GM23248 (cell line): ENCODE data around the gene FZD4. TPM values are rescaled to one million over a fixed set of nuclear protein-coding genes. Genes with fewer than 3 reads are reported as not detected.

Source experiments
- DNase-seq: peaks from one replicate; pipeline ENCODE4 v3.0.0-alpha.2; 2015
- H2AFZ ChIP-seq: fragments of 200-600 bp; sonication (generic); 2 replicates; pipeline ENCODE4 v1.6.1; 2016; ENCODE audit warnings: antibody characterized with exemption
- H3F3A ChIP-seq: fragments of 200-600 bp; sonication (generic); 2 replicates; pipeline ENCODE4 v1.6.1; 2016; ENCODE audit warnings: mild to moderate bottlenecking, antibody characterized with exemption, mixed run types; ENCODE audit not compliant: insufficient read depth
- H3K27ac ChIP-seq: fragments of 200-600 bp; sonication (generic); 2 replicates; pipeline ENCODE4 v1.5.1; 2016; ENCODE audit warnings: mild to moderate bottlenecking
- H3K27me3 ChIP-seq: fragments of 200-600 bp; sonication (generic); replicated peaks from 2 replicates; pipeline ENCODE4 v1.6.1; 2016; ENCODE audit warnings: mild to moderate bottlenecking; ENCODE audit not compliant: insufficient read depth
- H3K36me3 ChIP-seq: fragments of 200-600 bp; sonication (generic); 2 replicates; pipeline ENCODE4 v1.6.1; 2016; ENCODE audit warnings: low read depth, mild to moderate bottlenecking
- H3K4me1 ChIP-seq: fragments of 200-600 bp; sonication (generic); 2 replicates; pipeline ENCODE4 v1.6.1; 2016; ENCODE audit warnings: mild to moderate bottlenecking; ENCODE audit not compliant: insufficient read depth
- H3K4me2 ChIP-seq: fragments of 200-600 bp; sonication (generic); one replicate; pipeline ENCODE4 v1.6.1; 2016; ENCODE audit warnings: mild to moderate bottlenecking; ENCODE audit not compliant: unreplicated experiment
- H3K4me3 ChIP-seq: fragments of 200-600 bp; sonication (generic); 2 replicates; pipeline ENCODE4 v1.5.1; 2016; ENCODE audit warnings: mild to moderate bottlenecking
- H3K79me2 ChIP-seq: fragments of 200-600 bp; sonication (generic); 2 replicates; pipeline ENCODE4 v1.6.1; 2016; ENCODE audit warnings: mild to moderate bottlenecking; ENCODE audit not compliant: insufficient read depth
- H3K9ac ChIP-seq: fragments of 200-600 bp; sonication (generic); 2 replicates; pipeline ENCODE4 v1.6.1; 2016; ENCODE audit warnings: mild to moderate bottlenecking
- H3K9me2 ChIP-seq: fragments of 200-600 bp; sonication (generic); 2 replicates; pipeline ENCODE4 v1.6.1; 2016; ENCODE audit warnings: mixed run types, mild to moderate bottlenecking, moderate library complexity; ENCODE audit not compliant: insufficient read depth
- H3K9me3 ChIP-seq: fragments of 200-600 bp; sonication (generic); one replicate; pipeline ENCODE4 v1.6.1; 2017; ENCODE audit warnings: low read depth
- H4K20me1 ChIP-seq: fragments of 200-600 bp; sonication (generic); 2 replicates; pipeline ENCODE4 v1.6.0; 2016; ENCODE audit not compliant: insufficient read depth
- EZH2 ChIP-seq: fragments of 200-600 bp; sonication (generic); IDR thresholded peaks from 2 replicates; pipeline ENCODE4 v1.6.1; 2018; ENCODE audit warnings: antibody characterized with exemption, mild to moderate bottlenecking; ENCODE audit not compliant: insufficient read depth, poor library complexity, severe bottlenecking
- EZH2phosphoT487 ChIP-seq: fragments of 200-600 bp; sonication (generic); IDR thresholded peaks from 2 replicates; pipeline ENCODE4 v1.6.1; 2018; ENCODE audit warnings: antibody characterized with exemption, moderate library complexity, mild to moderate bottlenecking, low read depth; ENCODE audit not compliant: insufficient read depth
- WGBS, 2 experiments: methylation state at CpG; one replicate each; pipeline ENCODE4 v1.1.6; 2015 to 2017; ENCODE audit warnings: low lambda C conversion rate in 2 of 2, low coverage in 1 of 2; ENCODE audit errors: missing lambda C conversion rate in 2 of 2; 5-methylcytosine and 5-hydroxymethylcytosine counted together
- in situ Hi-C: fragments of 300-500 bp; cut with MboI; formaldehyde crosslinking; loops from 2 replicates; pipeline ENCODE4 v1.15.0; 2020
- polyA plus RNA-seq: library from polyadenylated mRNA; unstranded; fragments of >200 nt; fragmentation: Nextera tagmentation; extraction: Ambion mirVana; gene quantifications from 2 replicates; pipeline ENCODE4 v1.2.1, GENCODE V29; 2016
- total RNA-seq: library from RNA; depleted of rRNA; stranded (reverse); fragments of >200 nt; shearing (Covaris generic); gene quantifications from 2 replicates; pipeline ENCODE4 v1.2.3, GENCODE V29; 2014

Gene FZD4
- total and polyA plus RNA-seq, 2 experiments from 2014 or later: 8.3 to 21.3 TPM

DNA sequence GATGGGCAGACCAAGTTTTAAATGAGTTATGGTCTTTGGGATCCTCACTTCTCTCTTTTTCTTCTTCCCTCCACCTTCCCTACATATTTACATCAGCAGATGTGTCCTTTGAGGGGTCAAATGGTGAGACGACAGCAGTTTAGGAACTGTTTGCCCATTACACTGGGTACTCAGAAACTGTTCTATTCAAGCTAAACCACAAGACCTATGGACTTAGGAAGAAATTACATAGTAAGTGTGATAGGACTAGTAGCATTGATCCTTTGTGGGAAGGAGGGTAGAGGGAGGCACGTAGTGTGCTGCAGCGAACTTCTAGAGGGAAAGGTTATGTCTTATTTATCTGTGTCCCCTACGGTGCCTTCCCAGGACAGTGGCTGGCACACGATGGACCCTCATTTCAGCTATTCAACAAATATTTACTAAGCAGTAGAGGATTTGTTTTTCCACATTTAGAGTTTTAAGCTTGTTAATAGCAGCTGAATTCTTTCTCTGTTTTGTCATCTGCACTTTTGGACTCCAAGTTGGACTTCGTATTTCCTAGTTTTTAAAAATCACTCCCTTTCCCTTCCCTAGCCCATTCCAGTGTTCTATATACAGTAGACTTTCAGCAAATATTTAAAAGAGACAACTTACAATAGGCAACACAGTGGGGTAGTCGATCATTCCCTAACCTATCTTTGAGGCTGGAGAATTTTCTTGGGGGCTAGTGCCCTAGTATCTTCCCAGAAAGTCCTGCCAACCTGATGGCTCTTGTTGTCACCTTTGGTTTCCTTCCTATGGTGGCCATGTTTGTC, 13.9 kb downstream of the FZD4 start:
- peaks cover 30% of the 10 kb centered on the region; the same call in 1 of the 2 replicates for H3F3A ChIP-seq
- H3K27ac ChIP-seq: peak overlapping the region; percentile 66
- H2AFZ ChIP-seq: peak overlapping the region; percentile 87
- no peaks in the 10 kb centered on the region for H3K27me3 ChIP-seq
- in situ Hi-C loops: no loop called here
- peak; percentile 38 for DNase-seq
- peaks cover 9% of the 10 kb centered on the region; the same call in 1 of the 2 replicates for H3K79me2 ChIP-seq
- H3K4me3 ChIP-seq: peak overlapping the region; percentile 51
- peak overlapping the region; percentile 71 for H3K4me2 ChIP-seq
- WGBS, 2 experiments: 25% methylated on average over 7 of the region's 7 CpGs
- H3K4me1 ChIP-seq: peaks cover 33% of the 10 kb centered on the region
- no peak for TF ChIP-seq EZH2phosphoT487
- TF ChIP-seq EZH2: no peak
- no peaks in the 10 kb centered on the region for H3K9me3 ChIP-seq
- H3K9me2 ChIP-seq: no peaks in the 10 kb centered on the region
- no peaks in the 10 kb centered on the region for H4K20me1 ChIP-seq
- peak overlapping the region; percentile 68 for H3K9ac ChIP-seq
- H3K36me3 ChIP-seq: no peaks in the 10 kb centered on the region

DNA sequence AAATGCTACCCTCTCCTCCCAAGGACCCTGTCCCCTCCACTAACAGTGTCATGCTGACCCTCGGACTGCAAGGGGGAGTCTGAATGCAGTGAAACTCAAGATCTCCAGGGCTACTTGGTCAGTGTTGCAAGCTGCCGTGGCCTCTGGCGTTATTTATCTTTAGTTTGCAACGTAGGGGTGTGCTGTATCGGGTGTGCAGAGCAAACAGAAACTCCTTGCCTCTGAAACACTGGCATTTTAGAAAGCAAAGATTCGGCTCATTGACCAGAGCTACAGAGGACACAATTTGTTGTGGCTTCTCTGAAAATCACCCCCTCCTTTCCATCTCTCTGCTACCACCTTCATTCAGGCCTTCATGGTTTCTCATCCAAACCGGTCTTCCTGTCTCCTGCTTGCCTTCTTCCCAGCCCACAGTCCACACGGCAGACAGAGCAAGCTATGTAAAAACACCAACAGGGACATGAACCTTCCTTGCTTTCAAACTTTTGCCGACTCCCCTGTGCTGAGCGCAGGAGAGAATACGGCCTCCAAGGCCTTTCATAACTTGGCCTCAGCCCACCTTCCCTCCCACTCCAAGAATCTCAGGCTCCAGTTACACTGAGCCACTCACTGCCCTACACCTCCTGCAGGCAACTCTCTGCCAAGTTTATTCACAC, 14.9 kb downstream of the FZD4 start:
- Histone ChIP-seq H3K4me3 (peak overlapping the region; percentile 51), H3K4me2 (peak overlapping the region; percentile 71), H3K9me3 (no peaks in the 10 kb centered on the region), H2AFZ (peak overlapping the region; percentile 87), H3K79me2 (no peaks in the 10 kb centered on the region), H3K36me3 (no peaks in the 10 kb centered on the region), H3K9me2 (no peaks in the 10 kb centered on the region), H3K27me3 (no peaks in the 10 kb centered on the region), H3F3A (peaks cover 30% of the 10 kb centered on the region; the same call in 1 of the 2 replicates), H3K27ac (peak overlapping the region; percentile 66), H3K9ac (peak overlapping the region; percentile 68), H4K20me1 (no peaks in the 10 kb centered on the region), H3K4me1 (peaks cover 33% of the 10 kb centered on the region)
- in situ Hi-C loops: no loop called here
- WGBS, 2 experiments: 5 to 8% methylated on average over 11 of the region's 11 CpGs
- TF ChIP-seq EZH2phosphoT487 (no peak), EZH2 (no peak)
- DNase-seq: peak; percentile 92

DNA sequence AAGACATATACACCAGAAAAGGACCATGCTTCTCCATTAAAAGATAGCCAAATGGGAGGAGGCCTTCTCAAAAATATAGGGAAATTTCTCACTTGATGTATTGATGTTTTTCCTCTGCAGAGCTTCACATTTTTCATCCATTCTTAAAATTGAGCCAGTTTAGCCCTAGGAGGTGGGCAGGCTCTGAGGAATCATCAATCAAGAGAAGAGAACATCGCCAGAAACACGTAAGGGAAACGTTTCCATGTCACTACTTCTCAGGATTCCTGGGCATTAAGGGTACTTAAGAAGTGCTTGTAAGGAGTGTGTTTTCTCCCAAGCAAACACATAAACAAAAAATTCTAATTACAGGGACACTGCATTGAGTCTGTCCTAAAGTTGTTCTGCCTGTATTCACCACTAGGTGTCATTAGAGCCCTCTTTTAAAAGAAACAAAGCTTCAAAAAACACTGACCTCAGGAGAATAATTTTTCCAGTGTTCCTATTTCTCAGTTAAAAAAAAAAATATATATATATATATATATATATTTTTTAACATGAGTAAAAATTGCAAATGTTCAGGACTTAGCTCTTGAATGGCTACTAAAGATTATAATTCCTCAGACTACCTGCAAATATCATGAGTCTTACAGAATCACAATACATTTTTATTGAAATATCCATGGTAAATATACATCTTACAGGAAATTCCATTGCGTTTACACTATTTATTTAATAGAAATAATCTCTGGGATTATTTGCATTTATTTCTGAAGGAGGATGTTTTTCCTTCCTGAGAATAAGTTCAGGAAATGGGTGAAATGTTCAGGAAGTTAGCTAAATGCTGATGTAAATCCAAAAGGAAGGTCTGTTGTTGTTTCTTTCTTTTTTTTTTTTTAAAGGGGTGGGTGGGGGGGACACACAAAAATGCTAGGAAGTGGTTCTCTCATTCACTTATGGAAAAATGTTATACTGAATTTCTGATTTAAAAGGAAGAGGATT, 16.0 kb downstream of the FZD4 start:
- Histone ChIP-seq H3F3A (peaks cover 30% of the 10 kb centered on the region; the same call in 1 of the 2 replicates), H4K20me1 (no peaks in the 10 kb centered on the region), H3K9ac (peak overlapping the region; percentile 68), H3K36me3 (no peaks in the 10 kb centered on the region), H3K4me2 (peak overlapping the region; percentile 71), H3K27ac (peak overlapping the region; percentile 66), H3K79me2 (no peaks in the 10 kb centered on the region), H3K9me2 (no peaks in the 10 kb centered on the region), H2AFZ (peak overlapping the region; percentile 87), H3K4me3 (no peak overlapping the region), H3K9me3 (no peaks in the 10 kb centered on the region), H3K27me3 (no peaks in the 10 kb centered on the region), H3K4me1 (peaks cover 33% of the 10 kb centered on the region)
- 3 to 4% methylated on average over 4 of the region's 4 CpGs for WGBS, 2 experiments
- no peak for TF ChIP-seq EZH2phosphoT487
- no peak for TF ChIP-seq EZH2
- in situ Hi-C loops: loop anchor here (10.0 kb wide), 1 partner anchor 346 kb away; no protein-coding TSS in a partner anchor
- peak; percentile 77 for DNase-seq
